Measurements from ENCODE around the gene WNT7B. TPM values are rescaled to one million over a fixed set of nuclear protein-coding genes. Genes with fewer than 3 reads are reported as not detected.
A peak's percentile ranks its signal among the peaks of the same experiment; 100 is the strongest.
"Not testable (repeated sequence)": the region's sequence is repeated elsewhere in the genome, so short reads cannot be mapped to it uniquely, and the experiment has no call there.

The WNT7B gene
- total and polyA plus RNA-seq, 10 of the 15 experiments (the other 5 are each of a cell fraction or from before 2014, with no cell fraction given): 0.12 TPM; not detected in 9

- peak; percentile 90 for TF ChIP-seq NR2F1 (conservative IDR thresholded peaks at IDR 0.05)
- 0 out of 2 replicates have a peak, but pooled peaks have one; percentile 31 for TF ChIP-seq RB1 (IDR thresholded peaks at IDR 0.05; ENCODE audit: borderline replicate concordance)
- TF ChIP-seq SMC3 (IDR thresholded peaks at IDR 0.05; ENCODE audit: borderline replicate concordance, low read length): peak; percentile 90
- TF ChIP-seq RAD21 (IDR thresholded peaks at IDR 0.05; ENCODE audit: insufficient read depth, low read depth, low read length): peak; percentile 80
- no peak for TF ChIP-seq ATF7 (IDR thresholded peaks at IDR 0.05; ENCODE audit: low read depth)
- peak; percentile 78 to 90 (median 88) for TF ChIP-seq CTCF (IDR thresholded peaks at IDR 0.05 in 2 of 3, conservative IDR thresholded peaks at IDR 0.05 in 1 of 3; ENCODE audit: control insufficient read depth in 2 of 3, extremely low read depth in 1 of 3, insufficient read depth in 1 of 3, low read depth in 3 of 3, low read length in 3 of 3)
These were observed 29.5 kb upstream of the WNT7B start (continued) for GRCh38 chr22:46006379-46007002.

- SMC1A ChIA-PET (ENCODE audit: uncharacterized antibody, unreplicated experiment): interaction anchor here (1.4 to 2.3 kb wide), 4 partner anchors 9 to 112 kb away, joined by 5 to 23 read pairs (median 13); no protein-coding TSS in a partner anchor
- RAD21 ChIA-PET (ENCODE audit: unreplicated experiment): interaction anchor here (0.8 to 4.3 kb wide), 7 partner anchors 13 to 292 kb away, joined by 3 to 88 read pairs (median 5); partner anchors contain the start of gene CDPF1
- H3K27ac ChIP-seq (ENCODE audit: control insufficient read depth, insufficient read depth); ATAC-seq; H3K36me3 ChIP-seq (ENCODE audit: control insufficient read depth in 2 of 2, insufficient read depth in 2 of 2, low read length in 1 of 2); H3K4me3 ChIP-seq; H3K9ac ChIP-seq (ENCODE audit: control insufficient read depth, insufficient read depth, low read length); FAIRE-seq; H3K79me2 ChIP-seq (ENCODE audit: control insufficient read depth, insufficient read depth, low read length); in situ Hi-C loops (cut with MboI); H3K9me3 ChIP-seq (replicated peaks; ENCODE audit: control insufficient read depth, insufficient read depth, low read length); H4K20me1 ChIP-seq (ENCODE audit: control insufficient read depth, insufficient read depth); DNase-seq (ENCODE audit: low read depth, low spot score); H3K4me2 ChIP-seq (ENCODE audit: control insufficient read depth, insufficient read depth); BruUV-seq (replicated peaks); H3K4me1 ChIP-seq (ENCODE audit: control insufficient read depth, insufficient read depth, low read length); H3K27me3 ChIP-seq (replicated peaks in 1 of 2; ENCODE audit: control insufficient read depth in 2 of 2, insufficient read depth in 2 of 2, low read length in 1 of 2); intact Hi-C loops (cut with micrococcal nuclease; ENCODE audit: unreplicated experiment); H2AFZ ChIP-seq (ENCODE audit: control insufficient read depth, low read depth, low read length): not testable (repeated sequence)
- 29% methylated on average over 15 of the region's 15 CpGs for WGBS (ENCODE audit: insufficient coverage, insufficient replicate concordance, low lambda C conversion rate, missing lambda C conversion rate)
- POLR2A ChIA-PET: interaction anchor here (0.6 kb wide), 1 partner anchor 328 kb away, joined by 3 read pairs; no protein-coding TSS in a partner anchor
- CTCF ChIA-PET: interaction anchor here (0.7 to 4.8 kb wide), 8 partner anchors 8 to 128 kb away, joined by 3 to 109 read pairs (median 8); no protein-coding TSS in a partner anchor
These were observed 28.2 kb upstream of the WNT7B start for GRCh38 chr22:46005116-46005705.
